GM23248 (cell line): ENCODE data around the gene PGA4. TPM values are rescaled to one million over a fixed set of nuclear protein-coding genes. Genes with fewer than 3 reads are reported as not detected.
"Not testable (repeated sequence)": the region's sequence is repeated elsewhere in the genome, so short reads cannot be mapped to it uniquely, and the experiment has no call there.

ENCODE experiments used
- DNase-seq: peaks from one replicate; pipeline ENCODE4 v3.0.0-alpha.2; 2015
- H2AFZ ChIP-seq: fragments of 200-600 bp; sonication (generic); 2 replicates; pipeline ENCODE4 v1.6.1; 2016; ENCODE audit warnings: antibody characterized with exemption
- H3F3A ChIP-seq: fragments of 200-600 bp; sonication (generic); 2 replicates; pipeline ENCODE4 v1.6.1; 2016; ENCODE audit warnings: mild to moderate bottlenecking, antibody characterized with exemption, mixed run types; ENCODE audit not compliant: insufficient read depth
- H3K27ac ChIP-seq: fragments of 200-600 bp; sonication (generic); 2 replicates; pipeline ENCODE4 v1.5.1; 2016; ENCODE audit warnings: mild to moderate bottlenecking
- H3K27me3 ChIP-seq: fragments of 200-600 bp; sonication (generic); replicated peaks from 2 replicates; pipeline ENCODE4 v1.6.1; 2016; ENCODE audit warnings: mild to moderate bottlenecking; ENCODE audit not compliant: insufficient read depth
- H3K36me3 ChIP-seq: fragments of 200-600 bp; sonication (generic); 2 replicates; pipeline ENCODE4 v1.6.1; 2016; ENCODE audit warnings: low read depth, mild to moderate bottlenecking
- H3K4me1 ChIP-seq: fragments of 200-600 bp; sonication (generic); 2 replicates; pipeline ENCODE4 v1.6.1; 2016; ENCODE audit warnings: mild to moderate bottlenecking; ENCODE audit not compliant: insufficient read depth
- H3K4me2 ChIP-seq: fragments of 200-600 bp; sonication (generic); one replicate; pipeline ENCODE4 v1.6.1; 2016; ENCODE audit warnings: mild to moderate bottlenecking; ENCODE audit not compliant: unreplicated experiment
- H3K4me3 ChIP-seq: fragments of 200-600 bp; sonication (generic); 2 replicates; pipeline ENCODE4 v1.5.1; 2016; ENCODE audit warnings: mild to moderate bottlenecking
- H3K79me2 ChIP-seq: fragments of 200-600 bp; sonication (generic); 2 replicates; pipeline ENCODE4 v1.6.1; 2016; ENCODE audit warnings: mild to moderate bottlenecking; ENCODE audit not compliant: insufficient read depth
- H3K9ac ChIP-seq: fragments of 200-600 bp; sonication (generic); 2 replicates; pipeline ENCODE4 v1.6.1; 2016; ENCODE audit warnings: mild to moderate bottlenecking
- H3K9me2 ChIP-seq: fragments of 200-600 bp; sonication (generic); 2 replicates; pipeline ENCODE4 v1.6.1; 2016; ENCODE audit warnings: mixed run types, mild to moderate bottlenecking, moderate library complexity; ENCODE audit not compliant: insufficient read depth
- H3K9me3 ChIP-seq: fragments of 200-600 bp; sonication (generic); one replicate; pipeline ENCODE4 v1.6.1; 2017; ENCODE audit warnings: low read depth
- H4K20me1 ChIP-seq: fragments of 200-600 bp; sonication (generic); 2 replicates; pipeline ENCODE4 v1.6.0; 2016; ENCODE audit not compliant: insufficient read depth
- EZH2 ChIP-seq: fragments of 200-600 bp; sonication (generic); IDR thresholded peaks from 2 replicates; pipeline ENCODE4 v1.6.1; 2018; ENCODE audit warnings: antibody characterized with exemption, mild to moderate bottlenecking; ENCODE audit not compliant: insufficient read depth, poor library complexity, severe bottlenecking
- EZH2phosphoT487 ChIP-seq: fragments of 200-600 bp; sonication (generic); IDR thresholded peaks from 2 replicates; pipeline ENCODE4 v1.6.1; 2018; ENCODE audit warnings: antibody characterized with exemption, moderate library complexity, mild to moderate bottlenecking, low read depth; ENCODE audit not compliant: insufficient read depth
- WGBS, 2 experiments: methylation state at CpG; one replicate each; pipeline ENCODE4 v1.1.6; 2015 to 2017; ENCODE audit warnings: low lambda C conversion rate in 2 of 2, low coverage in 1 of 2; ENCODE audit errors: missing lambda C conversion rate in 2 of 2; 5-methylcytosine and 5-hydroxymethylcytosine counted together
- in situ Hi-C: fragments of 300-500 bp; cut with MboI; formaldehyde crosslinking; loops from 2 replicates; pipeline ENCODE4 v1.15.0; 2020
- polyA plus RNA-seq: library from polyadenylated mRNA; unstranded; fragments of >200 nt; fragmentation: Nextera tagmentation; extraction: Ambion mirVana; gene quantifications from 2 replicates; pipeline ENCODE4 v1.2.1, GENCODE V29; 2016
- total RNA-seq: library from RNA; depleted of rRNA; stranded (reverse); fragments of >200 nt; shearing (Covaris generic); gene quantifications from 2 replicates; pipeline ENCODE4 v1.2.3, GENCODE V29; 2014

Gene PGA4
- total and polyA plus RNA-seq, 2 experiments from 2014 or later = 0.31 TPM; not detected in 1

GRCh38 chr11:61174949-61175348, 47.2 kb upstream of the PGA4 start:
- H3F3A ChIP-seq = no peaks in the 10 kb centered on the region
- no peaks in the 10 kb centered on the region for H3K9me2 ChIP-seq
- H3K27me3 ChIP-seq = peaks cover 34% of the 10 kb centered on the region
- H3K36me3 ChIP-seq = no peaks in the 10 kb centered on the region
- no peak overlapping the region for H3K4me2 ChIP-seq
- no peak overlapping the region for H2AFZ ChIP-seq
- no peak for DNase-seq
- H4K20me1 ChIP-seq = no peaks in the 10 kb centered on the region
- H3K27ac ChIP-seq = no peak overlapping the region
- no peak overlapping the region for H3K4me3 ChIP-seq
- WGBS, 2 experiments = 56 to 68% methylated on average over 6 of the region's 6 CpGs
- no peaks in the 10 kb centered on the region for H3K4me1 ChIP-seq
- H3K9me3 ChIP-seq = no peaks in the 10 kb centered on the region
- TF ChIP-seq EZH2phosphoT487 = no peak
- no peak for TF ChIP-seq EZH2
- H3K79me2 ChIP-seq = no peaks in the 10 kb centered on the region
- no peak overlapping the region for H3K9ac ChIP-seq
- in situ Hi-C loops = no loop called here

GRCh38 chr11:61176446-61176845, 45.7 kb upstream of the PGA4 start:
- Histone ChIP-seq H3F3A (no peaks in the 10 kb centered on the region), H3K4me2 (no peak overlapping the region), H3K27ac (no peak overlapping the region), H3K9ac (no peak overlapping the region), H4K20me1 (no peaks in the 10 kb centered on the region), H3K79me2 (no peaks in the 10 kb centered on the region), H3K9me2 (no peaks in the 10 kb centered on the region), H3K4me1 (no peaks in the 10 kb centered on the region), H2AFZ (no peak overlapping the region), H3K9me3 (no peaks in the 10 kb centered on the region), H3K4me3 (no peak overlapping the region), H3K27me3 (peaks cover 34% of the 10 kb centered on the region), H3K36me3 (no peaks in the 10 kb centered on the region)
- 50 to 58% methylated on average over 6 of the region's 6 CpGs for WGBS, 2 experiments
- in situ Hi-C loops = no loop called here
- DNase-seq = no peak
- no peak for TF ChIP-seq EZH2
- no peak for TF ChIP-seq EZH2phosphoT487

DNA sequence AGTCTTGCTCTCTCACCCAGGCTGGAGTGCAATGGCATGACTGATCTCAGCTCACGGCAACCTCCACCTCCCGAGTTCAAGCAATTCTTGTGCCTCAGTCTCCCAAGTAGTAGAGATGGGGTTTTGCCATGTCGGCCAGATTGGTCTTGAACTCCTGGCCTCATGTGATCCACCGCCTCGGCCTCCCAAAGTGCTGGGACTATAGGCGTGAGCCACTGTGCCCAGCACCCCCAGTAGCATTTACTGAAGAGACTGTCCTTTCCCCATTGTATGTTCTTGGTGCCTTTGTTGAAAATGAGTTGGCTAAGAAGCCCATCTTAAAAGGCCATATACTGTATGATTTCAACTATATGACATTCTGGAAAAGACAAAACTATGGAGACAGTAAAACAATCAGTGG, 41.9 kb upstream of the PGA4 start:
- H3K27me3 ChIP-seq = peaks cover 28% of the 10 kb centered on the region
- not testable (repeated sequence) for H3K4me3 ChIP-seq, H3K27ac ChIP-seq, H3K9me3 ChIP-seq, H3K36me3 ChIP-seq, H3K4me2 ChIP-seq, H3K9me2 ChIP-seq, H3K79me2 ChIP-seq, H2AFZ ChIP-seq, H3K4me1 ChIP-seq, H3F3A ChIP-seq, H4K20me1 ChIP-seq, H3K9ac ChIP-seq, DNase-seq
- in situ Hi-C loops = loop anchor here (10.0 kb wide), 1 partner anchor 215 kb away; no protein-coding TSS in a partner anchor
- 69 to 71% methylated on average over 6 of the region's 6 CpGs for WGBS, 2 experiments

- no peak overlapping the region for H3K4me3 ChIP-seq
- no peak for DNase-seq
- no peak overlapping the region for H3K27ac ChIP-seq
- no peaks in the 10 kb centered on the region for H3K79me2 ChIP-seq
- in situ Hi-C loops = loop anchor here (10.0 kb wide), 1 partner anchor 217 kb away; no protein-coding TSS in a partner anchor
- H3K9me2 ChIP-seq = no peaks in the 10 kb centered on the region
- no peaks in the 10 kb centered on the region for H3K9me3 ChIP-seq
- no peaks in the 10 kb centered on the region for H3K4me1 ChIP-seq
- no peak for TF ChIP-seq EZH2
- TF ChIP-seq EZH2phosphoT487 = no peak
- no peaks in the 10 kb centered on the region for H3F3A ChIP-seq
- 59 to 61% methylated on average over 4 of the region's 4 CpGs for WGBS, 2 experiments
- H3K4me2 ChIP-seq = no peak overlapping the region
- H4K20me1 ChIP-seq = no peaks in the 10 kb centered on the region
- no peaks in the 10 kb centered on the region for H3K36me3 ChIP-seq
- H2AFZ ChIP-seq = no peak overlapping the region
- H3K27me3 ChIP-seq = peaks cover 23% of the 10 kb centered on the region
- no peak overlapping the region for H3K9ac ChIP-seq
These were observed 40.7 kb upstream of the PGA4 start for GRCh38 chr11:61181489-61181888.

DNA sequence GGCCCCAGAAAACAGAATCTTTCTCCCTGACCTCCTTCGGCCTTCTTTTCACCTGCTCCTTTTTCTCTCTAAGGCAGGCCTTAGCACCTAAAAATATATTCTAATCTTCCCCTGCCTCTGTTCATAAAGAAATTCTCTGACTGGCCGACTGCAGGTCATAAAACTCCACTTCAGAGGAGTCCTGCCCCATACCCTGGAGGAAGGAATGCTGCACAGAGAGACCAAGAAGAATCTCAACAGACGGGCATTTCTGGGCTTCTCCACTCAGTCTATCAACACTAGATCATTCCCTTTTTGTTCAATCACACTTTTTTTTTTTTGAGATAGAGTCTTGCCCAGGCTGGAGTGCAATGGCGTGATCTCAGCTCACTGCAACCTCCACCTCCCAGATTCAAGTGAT, 38.5 kb upstream of the PGA4 start:
- H3K9ac ChIP-seq = no peak overlapping the region
- TF ChIP-seq EZH2 (no peak), EZH2phosphoT487 (no peak)
- H3K4me2 ChIP-seq = no peak overlapping the region
- no peaks in the 10 kb centered on the region for H3K79me2 ChIP-seq
- H2AFZ ChIP-seq = no peak overlapping the region
- peaks cover 8% of the 10 kb centered on the region; the same call in 1 of the 2 replicates for H3K27me3 ChIP-seq
- no peaks in the 10 kb centered on the region for H3F3A ChIP-seq
- no peaks in the 10 kb centered on the region for H3K36me3 ChIP-seq
- in situ Hi-C loops = loop anchor here (10.0 kb wide), 1 partner anchor 219 kb away; no protein-coding TSS in a partner anchor
- no peak for DNase-seq
- H3K9me2 ChIP-seq = no peaks in the 10 kb centered on the region
- H3K27ac ChIP-seq = no peak overlapping the region
- H3K4me3 ChIP-seq = no peak overlapping the region
- no peaks in the 10 kb centered on the region for H3K4me1 ChIP-seq
- no peaks in the 10 kb centered on the region for H3K9me3 ChIP-seq
- no peaks in the 10 kb centered on the region for H4K20me1 ChIP-seq
- 65 to 69% methylated on average over 4 of the region's 4 CpGs for whole genome bisulfite sequencing, 2 experiments
